H9 (cell line): Measurements from ENCODE around the gene MAN1A1. TPM values are rescaled to one million over a fixed set of nuclear protein-coding genes. Genes with fewer than 3 reads are reported as not detected.

Experiments used
- DNase-seq: peaks from one replicate; pipeline ENCODE4 v3.0.0-alpha.2; 2017
- H2AFZ ChIP-seq: one replicate; pipeline ENCODE4 v1.6.1; 2013; ENCODE audit warnings: mild to moderate bottlenecking, low read length, control low read depth, moderate library complexity
- H2AK5ac ChIP-seq: 2 replicates; pipeline ENCODE4 v1.6.1; 2013; ENCODE audit warnings: low read length, control low read depth, mixed read lengths; ENCODE audit not compliant: insufficient read length
- H2BK120ac ChIP-seq: one replicate; pipeline ENCODE4 v1.6.1; 2013; ENCODE audit warnings: low read depth, mild to moderate bottlenecking, low read length, control low read depth, inconsistent platforms; ENCODE audit not compliant: poor library complexity, severe bottlenecking
- H2BK12ac ChIP-seq: 2 replicates; pipeline ENCODE4 v1.6.1; 2013; ENCODE audit warnings: low read length, control low read depth, mixed read lengths, low read depth; ENCODE audit not compliant: insufficient read length
- H2BK15ac ChIP-seq: 2 replicates; pipeline ENCODE4 v1.6.1; 2013; ENCODE audit warnings: low read depth, low read length, control low read depth
- H2BK20ac ChIP-seq: one replicate; pipeline ENCODE4 v1.6.1; 2013; ENCODE audit warnings: low read depth, mild to moderate bottlenecking, low read length, control low read depth, inconsistent platforms; ENCODE audit not compliant: poor library complexity, severe bottlenecking
- H2BK5ac ChIP-seq: 2 replicates; pipeline ENCODE4 v1.6.1; 2013; ENCODE audit warnings: low read length, control low read depth, mixed read lengths; ENCODE audit not compliant: insufficient read length
- H3K14ac ChIP-seq: 2 replicates; pipeline ENCODE4 v1.6.1; 2013; ENCODE audit warnings: low read length, control low read depth; ENCODE audit not compliant: insufficient read depth
- H3K18ac ChIP-seq: 2 replicates; pipeline ENCODE4 v1.6.1; 2013; ENCODE audit warnings: low read depth, mild to moderate bottlenecking, mixed read lengths, low read length, control low read depth; ENCODE audit not compliant: insufficient read length
- H3K23ac ChIP-seq: 2 replicates; pipeline ENCODE4 v1.6.1; 2013; ENCODE audit warnings: low read length, control low read depth, mixed read lengths, low read depth; ENCODE audit not compliant: insufficient read length
- H3K23me2 ChIP-seq: 2 replicates; pipeline ENCODE4 v1.6.1; 2013; ENCODE audit warnings: low read depth, mild to moderate bottlenecking, mixed read lengths, low read length, control low read depth; ENCODE audit not compliant: insufficient read length, poor library complexity, severe bottlenecking
- H3K27ac ChIP-seq: 2 replicates; pipeline ENCODE4 v1.5.1; 2013; ENCODE audit warnings: low read length, control low read depth, mixed read lengths, low read depth; ENCODE audit not compliant: insufficient read length
- H3K27me3 ChIP-seq: 2 replicates; pipeline ENCODE4 v1.6.1; 2013; ENCODE audit warnings: low read length, control low read depth, inconsistent platforms; ENCODE audit not compliant: insufficient read depth
- H3K4ac ChIP-seq: 2 replicates; pipeline ENCODE4 v1.6.1; 2013; ENCODE audit warnings: low read depth, mild to moderate bottlenecking, control low read depth, inconsistent platforms, low read length, moderate library complexity
- H3K4me1 ChIP-seq: 2 replicates; pipeline ENCODE4 v1.6.1; 2013; ENCODE audit warnings: low read length, control low read depth, inconsistent platforms; ENCODE audit not compliant: insufficient read depth
- H3K4me2 ChIP-seq: 2 replicates; pipeline ENCODE4 v1.6.1; 2013; ENCODE audit warnings: low read length, control low read depth, mixed read lengths; ENCODE audit not compliant: insufficient read length, insufficient read depth
- H3K56ac ChIP-seq: 2 replicates; pipeline ENCODE4 v1.6.1; 2013; ENCODE audit warnings: low read depth, mild to moderate bottlenecking, mixed read lengths, low read length, control low read depth; ENCODE audit not compliant: insufficient read length
- H3K79me1 ChIP-seq: 2 replicates; pipeline ENCODE4 v1.6.1; 2013; ENCODE audit warnings: low read depth, mild to moderate bottlenecking, moderate library complexity, low read length, control low read depth, inconsistent platforms; ENCODE audit not compliant: insufficient read depth, poor library complexity, severe bottlenecking
- H3K79me2 ChIP-seq: 2 replicates; pipeline ENCODE4 v1.6.1; 2013; ENCODE audit warnings: low read length, control low read depth, inconsistent platforms; ENCODE audit not compliant: insufficient read depth
- H3K9ac ChIP-seq: 2 replicates; pipeline ENCODE4 v1.6.1; 2013; ENCODE audit warnings: low read length, control low read depth, mixed read lengths; ENCODE audit not compliant: insufficient read length; ENCODE audit errors: extremely low read depth
- H3K9me3 ChIP-seq: one replicate; pipeline ENCODE4 v1.6.1; 2013; ENCODE audit warnings: low read depth, low read length, inconsistent platforms; ENCODE audit not compliant: control insufficient read depth
- H3T11ph ChIP-seq: one replicate; pipeline ENCODE4 v1.6.1; 2013; ENCODE audit warnings: mild to moderate bottlenecking, low read length, control low read depth, inconsistent platforms
- H4K20me1 ChIP-seq: one replicate; pipeline ENCODE4 v1.6.1; 2013; ENCODE audit not compliant: control insufficient read depth, insufficient read length, insufficient read depth
- H4K5ac ChIP-seq: 2 replicates; pipeline ENCODE4 v1.6.1; 2013; ENCODE audit warnings: low read depth, mild to moderate bottlenecking, mixed read lengths, low read length, control low read depth; ENCODE audit not compliant: insufficient read length
- H4K8ac ChIP-seq: replicated peaks from 2 replicates; pipeline ENCODE4 v1.6.1; 2013; ENCODE audit warnings: low read length, control low read depth, mixed read lengths, low read depth; ENCODE audit not compliant: insufficient read length
- H4K91ac ChIP-seq: 2 replicates; pipeline ENCODE4 v1.6.1; 2013; ENCODE audit warnings: low read depth, mild to moderate bottlenecking, moderate library complexity, mixed read lengths, low read length, control low read depth; ENCODE audit not compliant: insufficient read length
- H3K27ac Mint-ChIP-seq, 3 experiments: 2 replicates in 2 of 3; 3 replicates in 1 of 3; pipeline ENCODE4 v1.8.0; 2020 to 2021; ENCODE audit warnings: mixed read lengths in 3 of 3, mild to moderate bottlenecking in 1 of 3, moderate library complexity in 1 of 3
- H3K27me3 Mint-ChIP-seq: 2 replicates; pipeline ENCODE4 v1.8.0; 2021; ENCODE audit warnings: low read depth, mild to moderate bottlenecking, moderate library complexity, mixed read lengths
- H3K36me3 Mint-ChIP-seq, 3 experiments: 2 replicates in 2 of 3; 3 replicates in 1 of 3; pipeline ENCODE4 v1.8.0; 2020 to 2021; ENCODE audit warnings: low read depth in 3 of 3, mixed read lengths in 3 of 3; ENCODE audit not compliant: insufficient read depth in 1 of 3
- H3K4me1 Mint-ChIP-seq, 2 experiments: 2 replicates each; pipeline ENCODE4 v1.8.0; 2020; ENCODE audit warnings: mixed read lengths in 2 of 2
- H3K4me3 Mint-ChIP-seq, 2 experiments: 2 replicates in 1 of 2; 3 replicates in 1 of 2; pipeline ENCODE4 v1.8.0; 2020 to 2021; ENCODE audit warnings: mild to moderate bottlenecking in 2 of 2, mixed read lengths in 2 of 2, moderate library complexity in 1 of 2
- H3K9me3 Mint-ChIP-seq, 2 experiments: 2 replicates in 1 of 2; 3 replicates in 1 of 2; pipeline ENCODE4 v1.8.0; 2020; ENCODE audit warnings: mild to moderate bottlenecking in 2 of 2, mixed read lengths in 2 of 2, moderate library complexity in 1 of 2
- CTCF ChIP-seq: fragments of 200-600 bp; sonication (generic); conservative IDR thresholded peaks from 3 replicates; pipeline ENCODE4 v1.8.0; 2021; ENCODE audit warnings: antibody characterized with exemption, mild to moderate bottlenecking
- total RNA-seq: library from RNA; stranded (reverse); gene quantifications from 2 replicates; pipeline ENCODE4 v1.2.1, GENCODE V29; 2021

Gene MAN1A1
- total RNA-seq, 1 experiment from 2014 or later: 1.6 TPM

GRCh38 chr6:119390247-119390793 is 40.8 kb upstream of the MAN1A1 start:
- Mint-ChIP-seq H3K27me3 (no peaks in the 10 kb centered on the region), H3K36me3 (no peaks in the 10 kb centered on the region), H3K4me1 (no peaks in the 10 kb centered on the region), H3K27ac (no peak overlapping the region), H3K9me3 (no peaks in the 10 kb centered on the region), H3K4me3 (no peak overlapping the region)
- no peak overlapping the region for H2AK5ac ChIP-seq
- H3K18ac ChIP-seq: no peak overlapping the region
- H3K14ac ChIP-seq: no peak overlapping the region
- H4K91ac ChIP-seq: no peak overlapping the region
- H2BK120ac ChIP-seq: no peak overlapping the region
- DNase-seq: no peak
- no peak overlapping the region for H3K27ac ChIP-seq
- H3K23me2 ChIP-seq: no peaks in the 10 kb centered on the region
- H3T11ph ChIP-seq: no peak overlapping the region
- H3K79me1 ChIP-seq: no peaks in the 10 kb centered on the region
- no peak overlapping the region for H3K4me2 ChIP-seq
- no peak overlapping the region for H3K4ac ChIP-seq
- no peak overlapping the region for H2BK5ac ChIP-seq
- no peak overlapping the region for H3K9ac ChIP-seq
- no peaks in the 10 kb centered on the region for H3K79me2 ChIP-seq
- no peaks in the 10 kb centered on the region for H4K20me1 ChIP-seq
- H2BK12ac ChIP-seq: no peak overlapping the region
- H3K27me3 ChIP-seq: no peaks in the 10 kb centered on the region
- H2AFZ ChIP-seq: no peak overlapping the region
- H3K4me1 ChIP-seq: no peaks in the 10 kb centered on the region
- no peak overlapping the region for H4K5ac ChIP-seq
- H2BK20ac ChIP-seq: no peak overlapping the region
- no peak overlapping the region for H4K8ac ChIP-seq
- TF ChIP-seq CTCF: no peak
- no peak overlapping the region for H3K56ac ChIP-seq
- H3K23ac ChIP-seq: no peak overlapping the region
- no peaks in the 10 kb centered on the region for H3K9me3 ChIP-seq
- no peak overlapping the region for H2BK15ac ChIP-seq
